Mesodermal cell (in vitro differentiated cells): ENCODE data around the gene ZNF155.

Source experiments
- H3K27ac ChIP-seq: 2 replicates; pipeline ENCODE4 v1.7.0; 2013; ENCODE audit warnings: mild to moderate bottlenecking, low read depth, low read length, moderate library complexity; ENCODE audit not compliant: severe bottlenecking
- H3K36me3 ChIP-seq: 2 replicates; pipeline ENCODE4 v1.7.1; 2013; ENCODE audit warnings: mild to moderate bottlenecking, low read length, moderate library complexity; ENCODE audit not compliant: control insufficient read depth, insufficient read depth
- H3K4me1 ChIP-seq: one replicate; pipeline ENCODE4 v1.7.1; 2013; ENCODE audit warnings: mild to moderate bottlenecking, low read length; ENCODE audit not compliant: insufficient read depth, control insufficient read depth, poor library complexity, severe bottlenecking
- H3K4me3 ChIP-seq: 2 replicates; pipeline ENCODE4 v1.7.0; 2013; ENCODE audit warnings: low read length, control low read depth, mild to moderate bottlenecking; ENCODE audit not compliant: insufficient read depth, poor library complexity, severe bottlenecking; ENCODE audit errors: extremely low read depth
- H3K9me3 ChIP-seq: 2 replicates; pipeline ENCODE4 v1.7.1; 2013; ENCODE audit warnings: mild to moderate bottlenecking, low read length, moderate library complexity; ENCODE audit not compliant: control insufficient read depth
- WGBS, 2 experiments: methylation state at CpG; one replicate each; pipeline ENCODE4 v1.1.5; 2013; ENCODE audit warnings: missing lambda C conversion rate in 2 of 2; ENCODE audit not compliant: insufficient coverage in 2 of 2; 5-methylcytosine and 5-hydroxymethylcytosine counted together

The ZNF155 gene

GRCh38 chr19:43957891-43958290 lies 26.1 kb upstream of the ZNF155 start:
- Histone ChIP-seq H3K27ac (no peak overlapping the region), H3K4me1 (no peaks in the 10 kb centered on the region), H3K9me3 (peaks cover 35% of the 10 kb centered on the region), H3K4me3 (no peak overlapping the region), H3K36me3 (peaks cover 13% of the 10 kb centered on the region)
- 84 to 100% methylated on average over 3 of the region's 3 CpGs for WGBS, 2 experiments

DNA sequence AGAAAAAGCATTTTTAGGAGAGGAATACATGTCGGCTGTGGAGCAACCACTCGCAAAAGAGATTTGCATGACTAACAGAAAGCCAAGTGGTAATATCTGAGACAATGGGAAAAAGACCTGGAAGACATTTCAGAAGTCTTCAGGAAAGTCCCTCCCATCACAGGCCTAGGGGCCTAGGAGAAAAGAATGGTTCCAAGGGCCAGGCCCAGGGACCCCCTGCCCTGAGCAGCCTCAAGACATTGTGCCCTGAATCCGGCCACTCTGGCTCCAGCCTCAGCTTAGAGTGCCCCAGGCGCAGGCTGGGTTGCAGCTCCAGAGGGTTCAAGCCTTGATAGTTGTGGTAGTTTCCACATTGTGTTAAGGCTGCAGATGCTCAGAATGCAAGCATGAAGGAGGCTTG lies 23.6 kb upstream of the ZNF155 start:
- H3K4me3 ChIP-seq, result no peak overlapping the region
- 71 to 72% methylated on average over 4 of the region's 4 CpGs for WGBS, 2 experiments

GRCh38 chr19:43966079-43966694 lies 17.8 kb upstream of the ZNF155 start:
- Histone ChIP-seq H3K27ac (no peak overlapping the region), H3K9me3 (peaks cover 80% of the 10 kb centered on the region), H3K36me3 (peaks cover 78% of the 10 kb centered on the region), H3K4me3 (no peak overlapping the region), H3K4me1 (no peaks in the 10 kb centered on the region)
- 93 to 100% methylated on average over 2 to 3 of the region's 3 CpGs for WGBS, 2 experiments

More for the DNA sequence above, 23.6 kb upstream of the ZNF155 start:
- Histone ChIP-seq H3K9me3 (peaks cover 54% of the 10 kb centered on the region), H3K4me1 (no peaks in the 10 kb centered on the region), H3K36me3 (peaks cover 25% of the 10 kb centered on the region), H3K27ac (no peak overlapping the region)

- Histone ChIP-seq H3K4me1 (no peaks in the 10 kb centered on the region), H3K4me3 (no peak overlapping the region), H3K9me3 (peaks cover 28% of the 10 kb centered on the region), H3K27ac (no peak overlapping the region), H3K36me3 (no peaks in the 10 kb centered on the region)
- WGBS, 2 experiments, result no CpG with 5 or more reads among the region's 1 CpG
These were observed 7.3 kb upstream of the ZNF155 start for GRCh38 chr19:43976732-43977131.

DNA sequence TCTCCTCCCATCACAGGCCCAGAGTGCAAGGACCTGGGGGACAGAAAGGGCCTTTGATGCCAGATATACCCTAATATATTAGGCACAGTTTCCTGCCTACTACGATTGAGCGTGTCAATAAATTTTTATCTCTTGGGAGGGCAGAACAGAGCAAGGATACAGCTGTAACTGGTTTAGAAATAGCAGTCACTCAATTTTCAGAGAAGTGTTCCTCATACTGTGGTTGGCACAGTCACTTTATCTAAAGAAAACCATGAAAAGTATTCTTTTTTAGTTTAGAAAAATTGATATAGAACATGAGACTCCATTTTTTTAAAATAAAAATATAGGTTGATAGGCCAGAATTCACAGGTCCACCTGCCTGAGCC lies 460 bp upstream of the ZNF155 start:
- no peaks in the 10 kb centered on the region for H3K9me3 ChIP-seq
- no peak overlapping the region for H3K27ac ChIP-seq
- WGBS, 2 experiments, result 86 to 100% methylated on average over 2 of the region's 2 CpGs

DNA sequence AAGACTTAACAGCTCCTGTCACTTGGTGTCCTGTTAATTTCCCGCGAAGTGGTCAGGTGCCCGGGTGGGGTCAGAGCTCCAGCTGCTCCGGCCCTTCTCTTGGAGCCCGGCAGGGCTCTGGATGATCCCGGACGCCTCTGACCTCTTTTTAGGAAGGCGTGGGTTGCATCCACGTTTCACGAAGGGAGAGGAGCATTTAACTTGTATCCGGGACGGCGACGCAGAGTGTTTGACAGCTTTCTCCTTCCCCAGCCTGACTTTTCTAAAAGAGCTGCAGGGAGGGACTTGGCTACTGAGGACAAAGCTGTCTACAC lies 656 bp downstream of the ZNF155 start:
- Histone ChIP-seq H3K36me3 (peaks cover 8% of the 10 kb centered on the region), H3K4me1 (no peaks in the 10 kb centered on the region), H3K4me3 (peak overlapping the region; percentile 59), H3K9me3 (no peaks in the 10 kb centered on the region), H3K27ac (no peak overlapping the region)
- 16 to 18% methylated on average over 9 of the region's 14 CpGs for WGBS, 2 experiments

More for the DNA sequence above, 460 bp upstream of the ZNF155 start:
- no peaks in the 10 kb centered on the region for H3K36me3 ChIP-seq
- H3K4me1 ChIP-seq, result no peaks in the 10 kb centered on the region
- H3K4me3 ChIP-seq, result peak overlapping the region; percentile 59

DNA sequence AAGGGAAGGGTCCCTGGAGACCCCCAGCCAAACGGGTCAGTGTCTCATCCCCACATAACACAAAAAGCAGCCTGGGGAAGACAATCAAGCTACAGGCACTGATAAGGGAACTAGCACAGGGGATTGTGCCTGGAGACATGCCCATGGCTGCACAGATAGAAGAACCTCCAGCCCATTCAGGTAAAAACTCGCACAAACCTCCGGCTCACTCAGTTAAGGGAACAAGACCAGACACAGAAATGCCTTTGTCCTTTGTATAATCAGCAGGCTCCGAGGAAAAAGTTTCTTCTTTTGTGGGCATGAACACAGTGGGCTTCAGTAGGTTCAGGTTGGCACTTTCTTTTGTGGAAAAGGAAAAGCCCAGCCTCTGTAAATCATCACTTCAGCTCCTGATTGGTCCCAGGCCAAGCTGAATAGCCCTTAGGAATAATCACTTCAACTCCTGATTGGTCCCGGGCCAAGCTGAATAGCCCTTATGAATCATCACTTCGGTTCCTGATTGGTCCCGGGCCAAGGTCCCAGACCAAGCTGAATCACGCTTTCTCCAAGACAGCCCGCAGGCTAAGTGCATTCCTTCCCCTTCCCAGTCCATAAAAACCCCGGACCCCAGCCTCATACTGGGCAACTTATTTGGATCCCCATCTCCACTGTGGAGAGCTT lies 13.8 kb downstream of the ZNF155 start:
- Histone ChIP-seq H3K36me3 (peaks cover 51% of the 10 kb centered on the region), H3K9me3 (no peaks in the 10 kb centered on the region), H3K4me3 (no peak overlapping the region), H3K4me1 (no peaks in the 10 kb centered on the region), H3K27ac (no peak overlapping the region)
- WGBS, 2 experiments, result 82 to 95% methylated on average over 7 to 9 of the region's 10 CpGs

DNA sequence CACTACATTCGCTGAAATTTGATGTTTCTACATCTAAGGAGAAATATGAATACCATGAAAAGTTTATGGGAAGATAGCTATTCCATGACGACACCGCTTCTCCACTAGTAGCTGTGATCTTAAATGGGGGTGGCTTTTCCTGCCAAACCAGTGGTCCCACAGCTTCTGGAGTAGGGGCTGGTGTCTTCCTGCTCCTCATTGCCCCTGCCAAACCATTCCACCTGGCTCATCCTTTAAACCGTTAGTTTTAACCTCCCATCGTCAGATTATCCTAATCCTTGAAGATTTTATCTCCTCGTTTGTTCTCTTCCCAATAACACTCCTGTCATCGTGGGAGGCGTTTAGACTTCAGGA lies 18.2 kb downstream of the ZNF155 start:
- 30 to 33% methylated on average over 7 to 8 of the region's 8 CpGs for WGBS, 2 experiments
- H3K4me1 ChIP-seq, result peaks cover 2% of the 10 kb centered on the region
- H3K27ac ChIP-seq, result peak overlapping the region; percentile 51
- H3K4me3 ChIP-seq, result peak overlapping the region; percentile 80
- peaks cover 12% of the 10 kb centered on the region for H3K36me3 ChIP-seq
- no peaks in the 10 kb centered on the region for H3K9me3 ChIP-seq

DNA sequence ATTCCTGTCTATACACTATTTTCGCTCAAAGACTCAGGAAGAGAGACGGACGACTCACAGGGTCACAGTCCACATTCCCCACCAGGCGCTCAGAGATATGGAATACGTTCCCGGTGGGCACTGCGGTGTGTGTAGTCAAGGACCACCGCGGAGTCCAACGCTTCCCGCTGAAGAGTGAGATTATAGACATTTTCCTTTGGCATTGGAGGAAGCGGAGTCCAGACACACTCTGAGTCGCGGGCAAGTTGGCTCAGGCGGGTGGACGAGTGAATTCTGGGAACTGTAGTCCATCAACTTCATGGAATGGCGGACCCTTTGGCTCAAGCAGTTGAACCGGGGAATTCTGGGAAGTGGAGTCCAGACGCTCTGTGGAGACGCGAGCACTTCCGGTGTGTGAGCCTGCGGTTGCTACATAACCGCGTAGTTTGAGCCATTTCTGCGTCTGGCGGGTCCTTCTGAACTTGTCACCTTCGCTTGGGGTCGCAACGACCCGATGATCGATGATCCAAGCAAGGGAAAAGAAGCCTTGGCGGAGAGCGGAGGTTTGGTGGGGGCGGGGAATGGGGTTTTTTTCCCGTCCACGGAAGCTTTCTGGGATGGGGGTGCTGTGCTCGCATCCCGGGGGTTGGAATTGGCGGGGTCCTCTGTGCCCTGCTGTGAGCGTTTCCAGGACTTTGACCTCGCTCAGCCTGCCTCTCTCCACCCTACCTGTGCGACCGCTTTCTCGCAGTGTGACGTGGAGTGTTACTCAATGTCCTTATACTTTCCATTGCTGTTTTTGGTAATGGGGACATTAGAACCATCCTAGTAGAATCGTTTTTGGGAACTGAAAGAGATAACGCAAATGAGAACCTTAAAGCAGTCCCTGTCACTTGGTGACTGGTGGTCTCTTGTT lies 18.8 kb downstream of the ZNF155 start, which contains the start of gene ZNF230:
Gene ZNF230 (plus strand): TSS at position 392 of the 895 bp plus-strand sequence. CDS start 4,122 bp downstream, outside the sequence.
- peaks cover 2% of the 10 kb centered on the region for H3K4me1 ChIP-seq
- 0 to 4% methylated on average over 31 to 35 of the region's 48 CpGs for WGBS, 2 experiments
- H3K4me3 ChIP-seq, result peak within 1 kb of the TSS; percentile 80
- peak within 1 kb of the TSS; percentile 51 for H3K27ac ChIP-seq
- peaks cover 13% of the 10 kb centered on the region for H3K36me3 ChIP-seq
- H3K9me3 ChIP-seq, result no peaks in the 10 kb centered on the region

DNA sequence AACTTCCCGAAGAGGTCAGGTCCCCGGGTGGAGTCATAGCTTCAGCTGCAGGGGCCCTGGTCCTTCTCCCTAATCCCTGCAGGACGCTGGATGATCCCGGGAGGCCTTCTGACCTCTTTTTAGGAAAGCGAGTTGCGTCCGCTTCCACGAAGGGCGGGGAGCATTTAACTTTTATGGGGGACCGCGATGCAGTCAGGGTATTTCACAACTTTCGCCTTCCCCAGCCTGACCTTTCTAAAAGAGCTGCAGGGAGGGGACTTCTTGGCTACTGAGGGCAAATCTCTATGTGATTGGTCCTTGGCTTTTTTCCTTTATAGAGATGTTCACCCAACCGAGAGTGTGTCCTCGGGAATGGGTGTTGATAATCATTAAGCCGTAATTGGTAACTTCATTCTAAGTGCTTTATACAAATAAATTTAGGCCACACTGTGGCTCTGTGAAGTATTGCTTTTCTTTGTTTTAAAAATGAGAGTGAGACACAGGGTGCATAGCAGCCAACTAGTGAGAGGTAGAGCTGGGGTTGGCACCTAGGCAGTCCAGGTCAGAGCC lies 19.5 kb downstream of the ZNF155 start:
- Histone ChIP-seq H3K4me1 (peaks cover 2% of the 10 kb centered on the region), H3K27ac (no peak overlapping the region)
- WGBS, 2 experiments, result 3 to 6% methylated on average over 4 to 9 of the region's 15 CpGs

More for the DNA sequence above, 19.5 kb downstream of the ZNF155 start:
- no peaks in the 10 kb centered on the region for H3K9me3 ChIP-seq
- peaks cover 17% of the 10 kb centered on the region for H3K36me3 ChIP-seq
- H3K4me3 ChIP-seq, result peak overlapping the region; percentile 80
